GM18517 (cell line): ENCODE measurements around the gene TUBA3C.

Experiments used
- ATAC-seq: cut with Tn5 transposase; IDR thresholded peaks from one replicate; pipeline ENCODE4 v1.9.1; 2021; ENCODE audit warnings: mild to moderate bottlenecking, moderate library complexity; ENCODE audit not compliant: unreplicated experiment

Gene TUBA3C

GRCh38 chr13:19169496-19169895 is 12.1 kb downstream of the TUBA3C start:
- no peak for ATAC-seq

DNA sequence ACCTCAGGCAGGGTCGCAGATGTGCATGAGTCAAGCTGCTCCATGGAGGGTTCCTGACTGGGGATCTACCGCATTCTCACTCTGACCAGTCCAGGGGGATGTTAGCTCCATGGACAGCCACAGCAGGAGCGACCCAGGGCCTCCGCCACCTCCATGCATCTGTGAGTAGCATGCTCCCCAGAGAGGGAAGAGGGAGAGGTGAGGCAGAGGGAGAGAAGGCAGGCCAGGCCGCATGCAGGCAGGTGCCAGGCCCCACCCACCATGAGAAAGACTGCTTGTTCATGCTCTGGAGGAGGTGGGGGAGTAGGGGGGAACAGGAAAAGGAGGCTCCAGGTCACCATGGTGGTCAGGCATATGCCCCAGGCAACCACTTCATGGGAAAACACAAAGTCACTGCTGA is 20.3 kb downstream of the TUBA3C start:
- ATAC-seq: no peak

- no peak for ATAC-seq
Observed at GRCh38 chr13:19159761-19160420, 21.7 kb downstream of the TUBA3C start.

DNA sequence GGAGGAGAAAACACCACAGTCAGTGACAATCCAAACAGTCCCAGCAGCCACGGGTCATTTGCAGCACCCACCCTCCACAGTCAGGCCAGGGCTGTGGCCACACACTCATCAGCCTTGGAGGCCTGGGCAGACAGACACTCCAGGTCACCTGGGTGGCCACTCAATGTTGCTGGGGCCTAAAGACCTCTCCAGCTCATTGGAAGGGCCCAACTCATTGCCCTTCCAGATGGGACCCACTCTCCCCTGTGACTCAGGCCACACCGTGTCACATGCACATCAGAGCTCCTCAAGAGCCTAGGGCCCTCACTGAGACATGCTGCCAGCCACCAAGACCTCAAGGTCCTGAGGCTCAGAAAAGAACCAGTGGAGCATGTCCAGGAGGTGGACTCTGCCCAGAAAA is 22.4 kb downstream of the TUBA3C start:
- no peak for ATAC-seq

GRCh38 chr13:19158526-19159174 is 23.0 kb downstream of the TUBA3C start:
- no peak for ATAC-seq

- ATAC-seq: no peak
Observed at GRCh38 chr13:19158006-19158405, 23.6 kb downstream of the TUBA3C start.

DNA sequence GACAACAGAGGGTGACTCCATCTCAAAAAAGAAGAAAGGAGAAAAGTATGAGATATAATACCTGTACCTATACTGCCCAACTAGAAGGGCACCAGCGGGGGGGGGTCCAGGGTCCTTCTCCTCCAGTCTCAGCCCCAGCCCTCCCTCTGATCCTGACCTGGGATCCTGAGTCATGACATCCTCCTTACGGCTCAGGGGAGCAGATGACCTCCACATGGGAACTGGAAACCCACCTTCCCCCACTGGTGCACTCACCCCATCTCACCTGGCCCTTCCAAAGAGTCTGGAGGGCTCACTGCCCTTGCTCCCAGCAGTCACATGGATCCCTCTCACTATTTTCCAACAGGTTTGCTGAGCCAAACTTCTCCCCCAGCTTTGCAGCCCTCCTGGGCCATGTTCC is 24.2 kb downstream of the TUBA3C start:
- ATAC-seq: no peak

DNA sequence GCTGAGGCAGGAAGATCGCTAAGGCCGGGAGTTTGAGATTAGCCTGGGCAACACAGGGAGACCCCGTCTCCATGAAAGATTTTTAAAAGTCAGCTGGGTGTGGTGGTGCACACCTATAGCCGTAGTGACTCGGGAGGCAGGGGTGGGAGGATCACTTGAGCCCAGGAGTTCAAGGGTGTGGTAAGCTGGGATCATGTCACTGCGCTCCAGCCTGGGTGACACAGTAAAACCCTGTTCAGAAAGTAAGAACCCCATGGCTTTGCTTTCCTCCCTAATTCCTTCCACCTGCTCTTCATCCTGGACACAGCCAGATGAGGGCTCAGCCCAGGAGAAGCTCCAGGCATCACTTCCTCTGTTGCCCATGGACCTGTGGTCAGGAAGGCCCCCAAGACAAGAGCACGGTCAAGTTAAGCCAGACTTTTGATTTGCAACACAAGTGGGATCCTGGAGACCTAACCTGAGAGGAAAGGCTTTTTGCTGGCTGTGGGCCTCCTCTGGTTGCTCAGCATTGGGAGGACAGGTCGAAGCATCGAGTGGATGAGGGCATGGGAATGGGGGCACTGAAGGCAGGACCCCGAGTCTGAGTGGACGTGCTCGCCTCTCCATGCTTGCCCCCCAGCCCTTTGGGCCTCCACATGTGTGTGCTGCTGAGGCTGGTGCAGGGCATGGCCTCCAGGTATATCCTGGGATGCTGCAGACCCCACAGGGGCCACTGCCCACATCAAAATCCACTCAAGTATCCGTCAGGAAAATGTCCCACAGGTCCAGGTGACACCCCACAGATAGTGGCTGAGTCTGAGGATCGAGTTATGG is 25.4 kb downstream of the TUBA3C start:
- ATAC-seq: no peak

GRCh38 chr13:19155321-19155861 is 26.2 kb downstream of the TUBA3C start:
- no peak for ATAC-seq

GRCh38 chr13:19154843-19155242 is 26.8 kb downstream of the TUBA3C start:
- ATAC-seq: no peak

DNA sequence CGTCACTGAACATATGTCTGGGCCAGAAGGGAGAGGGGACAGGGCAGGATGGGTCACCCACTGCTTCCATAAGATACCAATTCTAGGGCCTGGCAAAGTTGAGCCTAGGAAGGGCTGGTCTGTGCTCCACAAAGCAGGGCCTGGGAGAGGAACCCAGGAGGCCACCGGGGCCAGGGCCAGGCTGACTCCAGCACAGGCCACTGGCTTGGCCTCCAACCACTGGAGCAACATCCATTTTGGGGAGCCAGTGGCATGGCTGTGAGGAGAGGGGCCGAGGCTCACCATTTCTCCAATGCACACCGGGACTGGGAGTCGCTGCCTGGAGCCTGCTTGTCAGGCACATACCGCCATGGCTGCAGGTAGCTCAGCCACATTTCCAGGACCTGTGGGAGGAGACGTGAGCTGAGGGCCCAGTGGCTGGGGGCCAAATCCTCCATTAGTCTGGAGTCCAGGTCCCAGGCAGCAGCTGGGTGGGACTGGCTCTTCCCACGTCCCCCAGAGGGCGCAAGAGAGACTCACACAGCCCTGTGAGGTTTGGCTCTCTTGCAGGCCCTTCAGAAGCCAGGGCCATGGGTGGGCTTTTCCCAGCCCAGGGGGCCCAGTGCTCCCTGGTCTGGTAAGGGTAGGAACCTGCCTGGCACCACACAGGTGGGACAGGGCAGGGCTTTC is 27.7 kb downstream of the TUBA3C start:
- ATAC-seq: no peak

- no peak for ATAC-seq
Observed at GRCh38 chr13:19152403-19152802, 29.2 kb downstream of the TUBA3C start.

DNA sequence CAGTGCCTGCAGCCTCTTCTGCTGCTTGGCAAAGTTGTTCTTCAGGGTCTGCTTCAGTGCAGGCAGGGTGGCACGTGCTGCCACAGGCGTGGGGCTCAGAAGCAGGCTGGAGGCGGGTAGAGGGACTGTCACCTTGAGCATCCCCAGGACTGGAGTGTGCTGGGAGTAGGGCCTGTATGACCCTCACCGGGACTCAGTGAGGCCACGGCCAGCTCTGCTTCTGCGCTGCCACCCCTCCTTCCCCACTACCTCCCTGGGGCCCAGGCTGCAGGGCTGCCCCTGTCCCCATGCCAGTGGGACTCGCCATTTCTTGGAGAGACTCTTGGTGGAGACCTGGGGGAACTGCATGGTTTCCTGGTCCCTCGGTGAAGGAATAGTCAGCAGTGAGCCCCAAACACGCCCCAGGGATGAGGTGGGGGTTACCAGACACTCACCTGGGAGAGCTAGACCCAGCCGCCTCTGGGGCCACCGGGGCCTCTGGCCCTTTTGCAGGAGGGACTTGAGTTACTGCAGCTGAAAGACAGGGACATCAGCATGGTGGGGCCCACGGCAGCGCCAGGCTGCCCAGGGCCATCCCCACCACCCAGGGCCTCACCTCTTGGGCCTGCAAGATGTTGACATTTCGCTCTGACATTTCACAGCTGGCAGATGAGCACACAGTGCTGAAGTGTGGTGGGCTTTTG is 29.9 kb downstream of the TUBA3C start:
- ATAC-seq: no peak

DNA sequence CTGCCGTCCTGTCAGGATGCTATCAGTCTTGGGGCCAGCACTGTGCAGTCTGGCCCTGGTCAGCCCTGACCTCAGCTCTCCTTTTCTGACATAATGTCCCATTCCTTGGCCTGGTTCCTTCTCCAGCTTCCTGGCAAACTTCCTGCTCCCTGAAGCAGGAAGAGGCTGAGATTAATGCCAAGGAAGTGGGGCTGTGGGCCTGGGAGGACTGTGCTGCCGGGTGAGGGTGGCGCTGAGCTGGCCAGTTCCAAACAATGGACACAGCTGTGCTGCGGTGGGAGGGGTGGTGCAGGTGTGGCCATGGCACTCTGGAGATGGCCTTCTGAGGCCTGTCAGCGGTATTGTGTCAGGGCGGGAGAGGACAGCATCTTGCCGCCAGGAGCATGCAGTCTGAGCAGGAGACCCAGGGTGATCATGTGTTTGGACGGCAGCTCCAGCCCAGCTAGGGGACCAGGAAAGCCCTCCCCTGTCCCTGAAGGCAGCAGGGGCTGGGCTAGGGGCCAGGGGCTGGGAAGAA is 30.9 kb downstream of the TUBA3C start:
- no peak for ATAC-seq

GRCh38 chr13:19150226-19150625 is 31.4 kb downstream of the TUBA3C start:
- ATAC-seq: no peak

DNA sequence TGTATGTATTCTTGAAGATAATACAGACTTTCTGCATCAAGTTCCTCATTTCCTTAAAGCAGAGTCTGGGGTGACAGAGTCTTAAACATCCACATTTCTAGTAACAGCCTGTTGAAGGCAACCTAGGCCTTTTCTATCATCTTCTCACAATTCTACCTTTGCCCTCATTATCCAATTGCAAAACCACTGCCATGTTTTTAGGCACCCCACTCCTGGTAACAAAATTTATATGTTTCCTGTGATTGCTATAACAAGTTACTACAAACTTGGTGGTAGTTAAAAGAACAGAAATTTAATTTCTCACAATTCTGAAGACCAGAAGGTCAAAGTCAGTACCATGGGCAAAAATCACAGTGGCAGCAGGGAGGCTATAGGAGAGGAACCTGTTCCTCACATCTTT is 33.1 kb downstream of the TUBA3C start:
- no peak for ATAC-seq
